Measurements from ENCODE around the gene AP5Z1. TPM values are rescaled to one million over a fixed set of nuclear protein-coding genes. Genes with fewer than 3 reads are reported as not detected.

Gene AP5Z1
- total RNA-seq, 1 donor from 2014 or later, result 48.9 TPM

DNA sequence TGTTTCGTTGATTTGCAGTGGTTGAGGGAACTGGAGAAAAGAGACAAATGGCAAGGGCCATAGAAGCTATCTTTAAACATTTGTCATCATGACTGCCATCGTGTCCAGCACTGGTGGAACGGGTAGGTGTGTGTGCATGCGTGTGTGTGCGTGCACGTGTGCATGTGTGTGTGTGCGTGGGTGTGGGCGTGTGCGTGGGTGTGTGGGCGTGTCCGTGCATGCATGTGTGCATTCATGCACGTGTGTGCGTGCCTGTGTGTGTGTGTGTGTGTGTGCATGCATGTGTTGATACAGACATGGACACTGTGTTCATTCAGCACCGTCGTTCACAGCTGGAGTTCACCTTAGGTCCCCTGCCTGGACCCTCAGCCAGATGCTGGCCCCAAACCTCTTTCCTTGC, 38.1 kb upstream of the AP5Z1 start:
- no peak overlapping the region for H3K4me3 ChIP-seq
- TF ChIP-seq, protein P1, sequence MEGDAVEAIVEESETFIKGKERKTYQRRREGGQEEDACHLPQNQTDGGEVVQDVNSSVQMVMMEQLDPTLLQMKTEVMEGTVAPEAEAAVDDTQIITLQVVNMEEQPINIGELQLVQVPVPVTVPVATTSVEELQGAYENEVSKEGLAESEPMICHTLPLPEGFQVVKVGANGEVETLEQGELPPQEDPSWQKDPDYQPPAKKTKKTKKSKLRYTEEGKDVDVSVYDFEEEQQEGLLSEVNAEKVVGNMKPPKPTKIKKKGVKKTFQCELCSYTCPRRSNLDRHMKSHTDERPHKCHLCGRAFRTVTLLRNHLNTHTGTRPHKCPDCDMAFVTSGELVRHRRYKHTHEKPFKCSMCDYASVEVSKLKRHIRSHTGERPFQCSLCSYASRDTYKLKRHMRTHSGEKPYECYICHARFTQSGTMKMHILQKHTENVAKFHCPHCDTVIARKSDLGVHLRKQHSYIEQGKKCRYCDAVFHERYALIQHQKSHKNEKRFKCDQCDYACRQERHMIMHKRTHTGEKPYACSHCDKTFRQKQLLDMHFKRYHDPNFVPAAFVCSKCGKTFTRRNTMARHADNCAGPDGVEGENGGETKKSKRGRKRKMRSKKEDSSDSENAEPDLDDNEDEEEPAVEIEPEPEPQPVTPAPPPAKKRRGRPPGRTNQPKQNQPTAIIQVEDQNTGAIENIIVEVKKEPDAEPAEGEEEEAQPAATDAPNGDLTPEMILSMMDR (IDR thresholded peaks at IDR 0.05), result no peak
- H3K4me1 ChIP-seq, result peaks cover 20% of the 10 kb centered on the region
- intact Hi-C loops (cut with DNase I), result no loop called here
- H3K27ac ChIP-seq, result no peak overlapping the region
- H3K9me3 ChIP-seq, result no peaks in the 10 kb centered on the region
- no peaks in the 10 kb centered on the region for H3K27me3 ChIP-seq
- ATAC-seq (no peak), DNase-seq (no peak)
- peaks cover 16% of the 10 kb centered on the region for H3K36me3 ChIP-seq

DNA sequence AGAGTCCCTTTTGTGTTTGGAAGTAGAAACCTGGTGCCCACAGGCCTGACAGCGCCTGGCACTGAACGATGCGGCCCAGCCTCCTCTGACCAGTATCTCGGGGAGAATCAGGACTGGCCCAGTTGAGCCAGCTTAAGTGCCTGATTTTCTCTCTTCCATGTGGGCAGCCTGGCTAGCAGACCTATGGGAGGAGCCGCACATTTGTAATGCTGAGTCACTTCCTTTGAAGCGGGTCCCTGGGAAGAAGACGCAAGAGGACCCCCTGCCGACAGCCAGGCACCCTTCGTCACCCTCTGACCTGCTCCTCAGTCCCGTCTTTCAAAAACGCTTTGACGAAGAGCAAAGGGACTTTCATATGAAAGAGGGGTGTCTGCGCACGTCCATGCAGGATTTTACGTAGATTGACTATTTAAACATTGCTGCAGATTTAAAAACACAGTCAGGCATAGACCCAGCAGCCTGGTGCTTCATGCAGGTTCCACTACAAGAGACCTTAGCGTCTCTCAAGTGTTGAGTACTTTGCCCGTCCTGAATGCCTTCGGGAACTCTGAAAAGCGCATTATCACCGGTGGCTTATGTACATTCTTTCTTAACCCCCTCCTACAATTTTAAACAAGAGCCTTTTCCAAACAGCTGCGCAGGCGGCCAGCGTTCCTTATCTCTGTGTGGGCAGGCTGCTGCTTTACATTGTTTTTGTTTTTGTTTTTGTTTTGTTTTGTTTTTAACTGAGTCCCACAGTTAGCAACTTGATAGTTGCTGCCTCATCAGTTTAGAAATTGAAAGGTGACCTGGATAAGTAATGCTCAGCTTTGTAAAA, 36.5 kb upstream of the AP5Z1 start:
- peak overlapping the region; percentile 71 for H3K27ac ChIP-seq
- H3K36me3 ChIP-seq, result peaks cover 23% of the 10 kb centered on the region
- ATAC-seq (peak; percentile 77), DNase-seq (no peak)
- H3K4me1 ChIP-seq, result peaks cover 26% of the 10 kb centered on the region
- H3K9me3 ChIP-seq, result no peaks in the 10 kb centered on the region
- H3K27me3 ChIP-seq, result no peaks in the 10 kb centered on the region
- intact Hi-C loops (cut with DNase I), result no loop called here
- H3K4me3 ChIP-seq, result peak overlapping the region; percentile 34
- TF ChIP-seq, protein P1 (IDR thresholded peaks at IDR 0.05), result no peak

DNA sequence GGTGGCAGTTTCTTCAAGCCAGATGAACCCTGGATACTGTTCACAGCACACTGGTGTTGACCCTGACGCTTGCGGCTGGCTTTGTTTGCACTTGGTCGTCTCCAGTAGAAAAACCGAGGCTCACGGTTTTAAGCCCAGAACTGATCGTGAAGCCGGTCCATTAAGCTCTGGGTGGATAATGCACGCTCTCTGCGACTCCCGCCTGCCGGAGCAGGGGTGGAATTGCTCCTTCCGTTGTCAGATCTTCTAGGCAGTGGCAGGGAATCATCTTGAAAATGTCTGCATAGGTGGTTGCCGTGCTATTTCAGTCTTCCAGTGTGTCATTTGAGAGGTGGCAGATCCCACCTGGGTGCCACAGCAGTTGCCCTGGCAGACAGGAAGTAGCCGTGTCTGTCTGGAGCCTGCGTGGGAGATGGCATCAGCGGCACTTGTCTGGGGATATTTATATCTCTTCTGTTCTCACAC, 35.9 kb upstream of the AP5Z1 start:
- intact Hi-C loops (cut with DNase I), result no loop called here
- ATAC-seq, result peak; percentile 57
- H3K4me3 ChIP-seq, result peak overlapping the region; percentile 34
- peaks cover 32% of the 10 kb centered on the region for H3K4me1 ChIP-seq
- H3K27me3 ChIP-seq, result no peaks in the 10 kb centered on the region
- no peak for DNase-seq
- TF ChIP-seq, protein P1 (IDR thresholded peaks at IDR 0.05), result peak; percentile 59
- no peaks in the 10 kb centered on the region for H3K9me3 ChIP-seq
- peak overlapping the region; percentile 71 for H3K27ac ChIP-seq
- peaks cover 23% of the 10 kb centered on the region for H3K36me3 ChIP-seq

DNA sequence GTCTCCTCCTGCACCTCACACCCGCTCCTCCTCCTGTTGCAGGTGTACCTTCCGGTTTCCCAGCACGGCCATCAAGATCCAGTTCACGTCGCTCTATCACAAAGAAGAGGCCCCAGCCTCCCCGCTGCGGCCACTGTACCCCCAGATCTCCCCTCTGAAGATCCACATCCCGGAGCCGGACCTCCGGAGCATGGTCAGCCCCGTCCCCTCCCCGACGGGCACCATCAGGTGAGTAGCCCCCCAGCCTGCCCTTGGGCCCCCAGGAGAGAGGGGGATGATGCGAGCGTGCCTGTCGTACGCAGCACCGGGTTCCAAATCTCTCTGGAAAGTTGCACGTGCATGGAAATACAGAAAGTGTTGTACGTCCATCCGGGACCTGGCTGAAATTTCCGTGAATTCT, 34.6 kb upstream of the AP5Z1 start:
- H3K4me1 ChIP-seq, result peaks cover 40% of the 10 kb centered on the region
- DNase-seq, result no peak

DNA sequence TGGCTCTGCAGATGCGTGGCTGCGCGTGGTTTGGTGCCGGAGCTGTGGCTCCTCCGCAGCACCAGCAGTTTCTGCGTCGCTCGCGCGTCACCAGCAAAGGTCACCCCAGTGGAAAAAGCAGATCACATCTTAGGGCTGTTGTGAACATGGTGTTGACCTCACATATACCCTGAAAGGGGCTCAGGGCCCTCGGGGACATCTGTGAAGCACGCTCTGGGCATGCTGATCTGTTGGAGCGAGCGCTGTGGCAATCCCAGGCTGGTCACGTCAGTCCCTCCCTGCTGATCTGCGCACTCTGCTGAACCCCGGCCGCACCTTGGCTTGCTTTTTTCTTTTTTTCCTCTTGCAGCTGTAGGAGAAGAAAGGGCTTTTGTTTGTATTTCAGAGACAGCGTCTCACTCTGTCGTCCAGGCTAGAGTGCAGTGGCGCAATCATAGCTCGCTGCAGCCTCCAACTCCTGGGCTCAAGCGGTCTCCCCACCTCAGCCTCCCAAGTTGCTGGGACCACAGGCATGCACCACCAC, 33.3 kb upstream of the AP5Z1 start:
- Histone ChIP-seq H3K27ac (no peak overlapping the region), H3K36me3 (peaks cover 23% of the 10 kb centered on the region), H3K27me3 (no peaks in the 10 kb centered on the region), H3K4me3 (no peak overlapping the region), H3K9me3 (no peaks in the 10 kb centered on the region), H3K4me1 (peaks cover 51% of the 10 kb centered on the region)
- intact Hi-C loops (cut with DNase I), result loop anchor here (10.0 kb wide), 1 partner anchor 57 kb away; the partner anchor contains the start of gene FOXK1
- no peak for ATAC-seq
- DNase-seq, result no peak
- TF ChIP-seq, protein P1 (IDR thresholded peaks at IDR 0.05), result no peak

More for the DNA sequence above, 34.6 kb upstream of the AP5Z1 start:
- H3K27me3 ChIP-seq, result no peaks in the 10 kb centered on the region
- H3K36me3 ChIP-seq, result peaks cover 23% of the 10 kb centered on the region
- no peak for ATAC-seq
- H3K9me3 ChIP-seq, result no peaks in the 10 kb centered on the region
- TF ChIP-seq, protein P1 (IDR thresholded peaks at IDR 0.05), result no peak
- no peak overlapping the region for H3K4me3 ChIP-seq
- no peak overlapping the region for H3K27ac ChIP-seq
- intact Hi-C loops (cut with DNase I), result loop anchor here (10.0 kb wide), 1 partner anchor 56 kb away; the partner anchor contains the start of gene FOXK1

Data from upper lobe of right lung (tissue), 1 donor.